GM12878 (cell line): Measurements from ENCODE around the gene CEP131. TPM values are rescaled to one million over a fixed set of nuclear protein-coding genes. Genes with fewer than 3 reads are reported as not detected.

Source experiments
- ATAC-seq: fragments of 200-7000 bp; cut with Tn5 transposase; 3 replicates; pipeline ENCODE4 v1.9.1; 2020; ENCODE audit warnings: mild to moderate bottlenecking, moderate library complexity
- BruUV-seq: library from RNA; stranded (reverse); fragments of 400-500 nt; replicated peaks from 2 replicates; lab custom pipeline; 2021; lab: Mats Ljungman, UMichigan
- CTCF ChIA-PET: fragments of 300-600 bp; sonication (Branson Sonifier 250); formaldehyde crosslinking; extraction: SDS; loops from one replicate; lab custom pipeline; 2021; ENCODE audit warnings: inconsistent platforms; lab: Yijun Ruan, JAX
- POLR2A ChIA-PET: fragments of 350-600 bp; formaldehyde crosslinking; extraction: SDS; loops from one replicate; lab custom pipeline; 2021; ENCODE audit warnings: inconsistent platforms; lab: Charles Lee
- RAD21 ChIA-PET: fragments of 300-600 bp; sonication (Branson Sonifier 250); formaldehyde crosslinking; loops from one replicate; lab custom pipeline; 2023; ENCODE audit warnings: antibody characterized with exemption; ENCODE audit not compliant: unreplicated experiment; lab: Charles Lee
- SMC1A ChIA-PET: fragments of 300-600 bp; sonication (Branson Sonifier 250); formaldehyde crosslinking; loops from one replicate; lab custom pipeline; 2023; ENCODE audit not compliant: unreplicated experiment, uncharacterized antibody; lab: Charles Lee
- DNase-seq: peaks from one replicate; pipeline ENCODE4 v3.0.0-alpha.2; 2011; ENCODE audit warnings: low read depth, low spot score
- FAIRE-seq: peaks from 3 replicates; lab custom pipeline; 2011; peaks lifted over from hg19 to GRCh38; lab: Jason Lieb, UNC
- H2AFZ ChIP-seq: 2 replicates; pipeline ENCODE4 v1.6.0; 2011; ENCODE audit warnings: low read depth, low read length, control low read depth; ENCODE audit not compliant: control insufficient read depth
- H3K27ac ChIP-seq: 2 replicates; pipeline ENCODE4 v1.5.1; 2011; ENCODE audit warnings: control low read depth; ENCODE audit not compliant: control insufficient read depth, insufficient read depth
- H3K27me3 ChIP-seq, 2 experiments: replicated peaks in 1 of 2; 2 replicates each; pipeline versions ENCODE4 v1.6.0 to v1.6.1; 2011; ENCODE audit warnings: low read length in 1 of 2; ENCODE audit not compliant: control insufficient read depth in 2 of 2, insufficient read depth in 2 of 2
- H3K36me3 ChIP-seq, 2 experiments: 2 replicates each; pipeline ENCODE4 v1.5.1; 2011; ENCODE audit warnings: low read length in 1 of 2; ENCODE audit not compliant: control insufficient read depth in 2 of 2, insufficient read depth in 2 of 2
- H3K4me1 ChIP-seq: 2 replicates; pipeline ENCODE4 v1.6.1; 2011; ENCODE audit warnings: mild to moderate bottlenecking, low read length, moderate library complexity, mixed read lengths; ENCODE audit not compliant: control insufficient read depth, insufficient read depth
- H3K4me2 ChIP-seq: 2 replicates; pipeline ENCODE4 v1.6.0; 2011; ENCODE audit warnings: control low read depth; ENCODE audit not compliant: control insufficient read depth, insufficient read depth
- H3K4me3 ChIP-seq: fragments of 200-600 bp; sonication (generic); 2 replicates; pipeline ENCODE4 v1.5.1; 2016
- H3K79me2 ChIP-seq: 2 replicates; pipeline ENCODE4 v1.6.0; 2011; ENCODE audit warnings: low read length; ENCODE audit not compliant: control insufficient read depth, insufficient read depth
- H3K9ac ChIP-seq: 2 replicates; pipeline ENCODE4 v1.8.0; 2011; ENCODE audit warnings: low read length, control low read depth, mixed read lengths; ENCODE audit not compliant: control insufficient read depth, insufficient read depth
- H3K9me3 ChIP-seq: replicated peaks from 3 replicates; pipeline ENCODE4 v1.5.1; 2011; ENCODE audit warnings: mild to moderate bottlenecking, low read length; ENCODE audit not compliant: control insufficient read depth, insufficient read depth
- H4K20me1 ChIP-seq: 2 replicates; pipeline ENCODE4 v1.6.0; 2011; ENCODE audit not compliant: control insufficient read depth, insufficient read depth
- CHD4 ChIP-seq: fragments of 200-600 bp; sonication (generic); IDR thresholded peaks from 2 replicates; pipeline ENCODE4 v1.6.1; 2016; ENCODE audit warnings: mild to moderate bottlenecking
- CREB1 ChIP-seq: IDR thresholded peaks from 2 replicates; pipeline ENCODE4 v1.6.1; 2012; ENCODE audit warnings: low read depth, mild to moderate bottlenecking, inconsistent platforms
- ESRRA ChIP-seq: IDR thresholded peaks from 2 replicates; pipeline ENCODE4 v1.6.1; 2012; ENCODE audit warnings: mild to moderate bottlenecking, low read length, improper control_type of control experiment
- GABPA ChIP-seq: IDR thresholded peaks from 2 replicates; pipeline ENCODE4 v1.6.1; 2014; ENCODE audit warnings: antibody characterized with exemption, low read depth, mild to moderate bottlenecking, inconsistent platforms
- IRF3 ChIP-seq: fragments of 450-650 bp; IDR thresholded peaks from 2 replicates; pipeline ENCODE4 v1.6.1; 2014; ENCODE audit warnings: mild to moderate bottlenecking
- IRF5 ChIP-seq: fragments of 450-650 bp; IDR thresholded peaks from 2 replicates; pipeline ENCODE4 v1.6.1; 2017; ENCODE audit warnings: borderline replicate concordance
- KAT2A ChIP-seq: conservative IDR thresholded peaks from 2 replicates; pipeline ENCODE4 v1.6.1; 2011; ENCODE audit warnings: low read depth, low read length; ENCODE audit not compliant: control insufficient read depth
- MTA2 ChIP-seq: fragments of 450-650 bp; IDR thresholded peaks from 2 replicates; pipeline ENCODE4 v1.6.1; 2016; ENCODE audit warnings: low read depth, mild to moderate bottlenecking, moderate library complexity
- PAX8 ChIP-seq: fragments of 450-650 bp; IDR thresholded peaks from 2 replicates; pipeline ENCODE4 v1.6.1; 2017; ENCODE audit warnings: mild to moderate bottlenecking, moderate library complexity
- POLR2A ChIP-seq: IDR thresholded peaks from 2 replicates; pipeline ENCODE4 v1.6.1; 2011; ENCODE audit warnings: low read depth, mild to moderate bottlenecking, low read length
- POLR2AphosphoS2 ChIP-seq: IDR thresholded peaks from 2 replicates; pipeline ENCODE4 v1.6.1; 2011; ENCODE audit warnings: low read depth, mild to moderate bottlenecking, low read length, improper control_type of control experiment, moderate library complexity
- RAD51 ChIP-seq: fragments of 450-650 bp; IDR thresholded peaks from 2 replicates; pipeline ENCODE4 v1.6.1; 2016; ENCODE audit warnings: moderate library complexity, mild to moderate bottlenecking, inconsistent platforms
- RCOR1 ChIP-seq: conservative IDR thresholded peaks from 2 replicates; pipeline ENCODE4 v1.6.1; 2012; ENCODE audit warnings: low read depth, low read length, improper control_type of control experiment
- SMARCA5 ChIP-seq: fragments of 450-650 bp; IDR thresholded peaks from 2 replicates; pipeline ENCODE4 v1.6.1; 2017; ENCODE audit warnings: mild to moderate bottlenecking
- SREBF1 ChIP-seq: IDR thresholded peaks from 2 replicates; pipeline ENCODE4 v1.6.1; 2012; ENCODE audit warnings: mild to moderate bottlenecking, low read length
- TAF1 ChIP-seq: IDR thresholded peaks from 2 replicates; pipeline ENCODE4 v1.6.1; 2011; ENCODE audit warnings: mild to moderate bottlenecking, low read depth, low read length, borderline replicate concordance
- TARDBP ChIP-seq: IDR thresholded peaks from 2 replicates; pipeline ENCODE4 v1.6.1; 2016; ENCODE audit warnings: borderline replicate concordance
- TCF3 ChIP-seq: IDR thresholded peaks from 2 replicates; pipeline ENCODE4 v1.6.1; 2012; ENCODE audit warnings: low read depth, mild to moderate bottlenecking, low read length, borderline replicate concordance; ENCODE audit not compliant: insufficient read depth
- ZBED1 ChIP-seq: IDR thresholded peaks from 2 replicates; pipeline ENCODE4 v1.6.1; 2016; ENCODE audit warnings: borderline replicate concordance
- ZBTB40 ChIP-seq: fragments of 450-650 bp; IDR thresholded peaks from 2 replicates; pipeline ENCODE4 v1.6.1; 2016; ENCODE audit warnings: mild to moderate bottlenecking, moderate library complexity, borderline replicate concordance
- WGBS: methylation state at CpG from one replicate; pipeline ENCODE4 v1.1.6; 2016; ENCODE audit warnings: low lambda C conversion rate; ENCODE audit not compliant: insufficient replicate concordance, insufficient coverage; ENCODE audit errors: missing lambda C conversion rate; 5-methylcytosine and 5-hydroxymethylcytosine counted together
- in situ Hi-C: fragments of 300-500 bp; cut with MboI; formaldehyde crosslinking; loops from 9 replicates; pipeline ENCODE4 v1.14.3; 2018; ENCODE audit warnings: mixed read lengths
- intact Hi-C: fragments of 100-400 bp; cut with micrococcal nuclease; formaldehyde crosslinking; loops from one replicate; pipeline ENCODE4 v1.14.2; 2022; ENCODE audit not compliant: unreplicated experiment
- polyA plus RNA-seq, 11 experiments: library from polyadenylated mRNA; depleted of rRNA in 4 of 11; unstranded in 6 of 11; stranded (reverse) in 5 of 11; fragments of >200 nt; fragmentation: Nextera tagmentation in 4 of 11; fragmentation: Illumina TruSeq in 1 of 11; extraction: Ambion mirVana in 4 of 11; extraction: Trizol in 1 of 11; gene quantifications; 1 replicate in 1 of 11; 2 replicates in 10 of 11; pipeline versions ENCODE4 v1.2.1 to v1.2.3, GENCODE V29; 2011 to 2016; ENCODE audit warnings: inconsistent platforms in 2 of 11, missing spikeins in 2 of 11, low read depth in 1 of 11
- total RNA-seq, 4 experiments: library from RNA; depleted of rRNA in 3 of 4; stranded (reverse); fragments of >200 nt in 3 of 4; fragmentation: Illumina TruSeq in 1 of 4; extraction: Trizol in 1 of 4; gene quantifications; 2 replicates each; pipeline versions ENCODE4 v1.2.1 to v1.2.3, GENCODE V29; 2013 to 2021

The CEP131 gene
- total and polyA plus RNA-seq, 10 of the 15 experiments (the other 5 are each of a cell fraction or from before 2014, with no cell fraction given): 0.05 to 17.3 (median 6.7) TPM

GRCh38 chr17:81173052-81173761 lies 49.6 kb downstream of the CEP131 start:
- no peak overlapping the region for H3K27ac ChIP-seq
- H2AFZ ChIP-seq: no peak overlapping the region
- CTCF ChIA-PET: interaction anchor here (0.6 kb wide), 2 partner anchors 79 to 257 kb away, joined by 3 read pairs; no protein-coding TSS in a partner anchor
- H3K27me3 ChIP-seq: no peaks in the 10 kb centered on the region; a peak in 2 of 4 replicates
- H3K4me1 ChIP-seq: no peaks in the 10 kb centered on the region
- H4K20me1 ChIP-seq: no peaks in the 10 kb centered on the region
- no peaks in the 10 kb centered on the region for H3K79me2 ChIP-seq
- RAD21 ChIA-PET: no interaction called here
- ATAC-seq: no peak
- FAIRE-seq: no peak
- H3K4me2 ChIP-seq: no peak overlapping the region
- DNase-seq: no peak
- SMC1A ChIA-PET: no interaction called here
- POLR2A ChIA-PET: no interaction called here
- no peak for TF ChIP-seq IRF3
- TF ChIP-seq CREB1: no peak
- TF ChIP-seq POLR2AphosphoS2: no peak
- no peak for TF ChIP-seq SMARCA5
- no peak for TF ChIP-seq PAX8
- no peak for TF ChIP-seq IRF5
- TF ChIP-seq ESRRA: no peak
- no peak for TF ChIP-seq SREBF1
- TF ChIP-seq CHD4: no peak
- TF ChIP-seq KAT2A: no peak
- TF ChIP-seq TARDBP: no peak
- TF ChIP-seq RAD51: no peak
- no peak for TF ChIP-seq ZBED1
- no peak for TF ChIP-seq GABPA
- TF ChIP-seq MTA2: no peak
- no peak for TF ChIP-seq TAF1
- TF ChIP-seq TCF3: no peak
- TF ChIP-seq POLR2A: no peak
- no peak for TF ChIP-seq ZBTB40
- TF ChIP-seq RCOR1: no peak
- H3K9ac ChIP-seq: no peak overlapping the region
- 34% methylated on average over 11 of the region's 11 CpGs for WGBS
- BruUV-seq: no TSS peak
- no peaks in the 10 kb centered on the region; the same call in 2 of the 3 replicates for H3K9me3 ChIP-seq
- intact Hi-C loops (no loop called here), in situ Hi-C loops (no loop called here)
- no peak overlapping the region for H3K4me3 ChIP-seq
- H3K36me3 ChIP-seq: no peaks in the 10 kb centered on the region
